K562 (cell line): Measurements from ENCODE around the gene GHRH. TPM values are rescaled to one million over a fixed set of nuclear protein-coding genes. Genes with fewer than 3 reads are reported as not detected.

Experiments used
- ATAC-seq: fragments of 200-7000 bp; cut with Tn5 transposase; 3 replicates; pipeline ENCODE4 v1.9.1; 2020; ENCODE audit warnings: moderate library complexity
- Bru-seq: library from RNA; stranded (reverse); fragments of 400-500 nt; gene quantifications from one replicate; lab custom pipeline; 2021; lab: Mats Ljungman, UMichigan
- BruChase-seq, 2 experiments: library from RNA; stranded (reverse); fragments of 400-500 nt; gene quantifications; one replicate each; lab custom pipeline; 2021; lab: Mats Ljungman, UMichigan
- BruUV-seq: library from RNA; stranded (reverse); fragments of 400-500 nt; replicated peaks from 2 replicates; lab custom pipeline; 2021; lab: Mats Ljungman, UMichigan
- CTCF ChIA-PET: fragments of 300-600 bp; formaldehyde crosslinking; extraction: SDS; loops from one replicate; lab custom pipeline; 2021; ENCODE audit warnings: low intra/inter-chr PET ratio; lab: Yijun Ruan, JAX
- POLR2A ChIA-PET: fragments of 300-600, 350-650 bp; sonication (Branson Sonifier 250); formaldehyde crosslinking; extraction: SDS; loops from one replicate; lab custom pipeline; 2021; ENCODE audit warnings: antibody characterized with exemption, inconsistent platforms; lab: Yijun Ruan, JAX
- DNase-seq, 4 experiments: peaks; one replicate each; pipeline versions ENCODE4 v3.0.0 to v3.0.0-alpha.2; 2011 to 2018; ENCODE audit warnings: low spot score in 3 of 4, mixed read lengths in 3 of 4; ENCODE audit errors: extremely low read depth in 1 of 4
- FAIRE-seq: peaks from 2 replicates; lab custom pipeline; 2011; peaks lifted over from hg19 to GRCh38; lab: Jason Lieb, UNC
- H2AFZ ChIP-seq: 2 replicates; pipeline ENCODE4 v1.6.0; 2011; ENCODE audit warnings: low read depth, low read length, control low read depth, inconsistent platforms
- H3K27ac ChIP-seq: fragments of 200-600 bp; 3 replicates; pipeline ENCODE4 v1.8.0; 2011; ENCODE audit warnings: low read depth, mild to moderate bottlenecking, control low read depth, inconsistent platforms, low read length, moderate library complexity, mixed read lengths; ENCODE audit errors: extremely low read depth
- H3K27me3 ChIP-seq, 2 experiments: fragments of 300-600 bp in 1 of 2; 2 replicates in 1 of 2; 3 replicates in 1 of 2; pipeline versions ENCODE4 v1.6.0 to v1.8.0; 2011; ENCODE audit warnings: inconsistent platforms in 2 of 2, low read length in 2 of 2, mild to moderate bottlenecking in 1 of 2, mixed read lengths in 1 of 2, moderate library complexity in 1 of 2; ENCODE audit not compliant: control insufficient read depth in 2 of 2, insufficient read depth in 2 of 2
- H3K36me3 ChIP-seq: fragments of 300-600 bp; 3 replicates; pipeline ENCODE4 v1.8.0; 2011; ENCODE audit warnings: mild to moderate bottlenecking, low read length, inconsistent platforms; ENCODE audit not compliant: control insufficient read depth, insufficient read depth
- H3K4me1 ChIP-seq, 2 experiments: fragments of 200-600 bp in 1 of 2; replicated peaks in 1 of 2; 2 replicates in 1 of 2; 3 replicates in 1 of 2; pipeline versions ENCODE4 v1.5.1 to v1.8.0; 2011; ENCODE audit warnings: inconsistent platforms in 2 of 2, low read length in 2 of 2, mild to moderate bottlenecking in 1 of 2, mixed read lengths in 1 of 2, moderate library complexity in 1 of 2; ENCODE audit not compliant: control insufficient read depth in 2 of 2, insufficient read depth in 2 of 2
- H3K4me2 ChIP-seq: 2 replicates; pipeline ENCODE4 v1.6.1; 2011; ENCODE audit warnings: low read length, control low read depth, inconsistent platforms, mixed read lengths; ENCODE audit not compliant: insufficient read depth
- H3K4me3 ChIP-seq: fragments of 200-600 bp; sonication (generic), shearing (Covaris generic); 2 replicates; pipeline ENCODE4 v1.5.1; 2016; ENCODE audit warnings: control low read depth, inconsistent platforms
- H3K79me2 ChIP-seq: fragments of 200-600 bp; 3 replicates; pipeline ENCODE4 v1.8.0; 2011; ENCODE audit warnings: low read length, inconsistent platforms; ENCODE audit not compliant: control insufficient read depth, insufficient read depth
- H3K9ac ChIP-seq, 2 experiments: 2 replicates each; pipeline versions ENCODE4 v1.6.0 to v1.6.1; 2011; ENCODE audit warnings: low read depth in 2 of 2, low read length in 2 of 2, control low read depth in 1 of 2, inconsistent platforms in 1 of 2, mild to moderate bottlenecking in 1 of 2, mixed read lengths in 1 of 2; ENCODE audit not compliant: insufficient read depth in 1 of 2
- H3K9me1 ChIP-seq: one replicate; pipeline ENCODE4 v1.6.0; 2011; ENCODE audit warnings: inconsistent platforms, mild to moderate bottlenecking, low read length, moderate library complexity; ENCODE audit not compliant: control insufficient read depth, insufficient read depth
- H3K9me3 ChIP-seq: replicated peaks from 2 replicates; pipeline ENCODE4 v1.5.1; 2011; ENCODE audit warnings: low read depth, low read length, inconsistent platforms; ENCODE audit not compliant: control insufficient read depth, insufficient read depth
- H4K20me1 ChIP-seq: replicated peaks from 2 replicates; pipeline ENCODE4 v1.6.1; 2011; ENCODE audit warnings: low read length, inconsistent platforms, mixed read lengths; ENCODE audit not compliant: control insufficient read depth, insufficient read depth
- BCOR ChIP-seq: fragments of 450-650 bp; IDR thresholded peaks from 2 replicates; pipeline ENCODE4 v1.6.1; 2016
- HDAC6 ChIP-seq: IDR thresholded peaks from 2 replicates; pipeline ENCODE4 v1.6.1; 2012; ENCODE audit warnings: low read depth, mild to moderate bottlenecking, control low read depth, inconsistent platforms, low read length, moderate library complexity
- HDGF ChIP-seq: fragments of 450-650 bp; IDR thresholded peaks from 2 replicates; pipeline ENCODE4 v1.6.1; 2016
- JUND ChIP-seq, 2 experiments: IDR thresholded peaks; 2 replicates in 1 of 2; 3 replicates in 1 of 2; pipeline ENCODE4 v1.6.1; 2011; ENCODE audit warnings: borderline replicate concordance in 2 of 2, low read depth in 2 of 2, low read length in 2 of 2, improper control_type of control experiment in 1 of 2, missing biosample characterization in 1 of 2, missing genetic modification characterization in 1 of 2, missing genetic modification reagents in 1 of 2
- LEF1 ChIP-seq: fragments of 450-650 bp; IDR thresholded peaks from 2 replicates; pipeline ENCODE4 v1.6.1; 2016; ENCODE audit warnings: mild to moderate bottlenecking
- MCM3 ChIP-seq: fragments of 450-650 bp; IDR thresholded peaks from 2 replicates; pipeline ENCODE4 v1.6.1; 2016
- NCOA1 ChIP-seq: fragments of 450-650 bp; IDR thresholded peaks from 2 replicates; pipeline ENCODE4 v1.6.1; 2016; ENCODE audit warnings: low read depth
- NR2C2 ChIP-seq, 2 experiments: fragments of 200-800 bp in 1 of 2; sonication (Bioruptor generic) in 1 of 2; sonication (generic) in 1 of 2; formaldehyde crosslinking in 1 of 2; IDR thresholded peaks; 2 replicates each; pipeline versions ENCODE4 v1.6.1 to v1.8.0; 2016 to 2022; ENCODE audit warnings: mild to moderate bottlenecking in 1 of 2, missing compliant biosample characterization in 1 of 2, missing genetic modification characterization in 1 of 2, missing genetic modification reagents in 1 of 2
- PKNOX1 ChIP-seq: fragments of 450-650 bp; IDR thresholded peaks from 2 replicates; pipeline ENCODE4 v1.6.1; 2016
- TAF9B ChIP-seq: fragments of 450-650 bp; IDR thresholded peaks from 2 replicates; pipeline ENCODE4 v1.6.1; 2018; ENCODE audit warnings: mild to moderate bottlenecking; ENCODE audit not compliant: partially characterized antibody
- YBX1 ChIP-seq: fragments of 450-650 bp; IDR thresholded peaks from 2 replicates; pipeline ENCODE4 v1.7.1; 2016; ENCODE audit warnings: mild to moderate bottlenecking
- WGBS: fragments of 100-300 bp; shearing (Covaris generic); methylation state at CpG from one replicate; pipeline ENCODE4 v1.1.6; 2016; ENCODE audit warnings: low coverage, mixed read lengths; ENCODE audit not compliant: insufficient coverage; ENCODE audit errors: missing lambda C conversion rate; 5-methylcytosine and 5-hydroxymethylcytosine counted together
- in situ Hi-C: fragments of 300-500 bp; cut with MboI; formaldehyde crosslinking; loops from 4 replicates; pipeline ENCODE4 v1.15.0; 2018; ENCODE audit warnings: inconsistent platforms, mixed read lengths
- intact Hi-C: fragments of 100-400 bp; cut with micrococcal nuclease; formaldehyde crosslinking; loops from 2 replicates; pipeline ENCODE4 v1.14.2; 2022
- long read RNA-seq, 3 experiments: library from polyadenylated mRNA in 2 of 3; library from RNA in 1 of 3; unstranded in 2 of 3; stranded (forward) in 1 of 3; transcript quantifications; one replicate each; pipeline ENCODE4 v2.0.0, GENCODE V29; 2019 to 2022
- polyA minus RNA-seq, 3 experiments: library from RNA; depleted of rRNA, polyadenylated mRNA; stranded (reverse); fragments of >200 nt; gene quantifications; 2 replicates each; pipeline ENCODE4 v1.2.3, GENCODE V29; 2011
- polyA plus RNA-seq, 8 experiments: library from polyadenylated mRNA; depleted of rRNA in 4 of 8; stranded (reverse) in 5 of 8; unstranded in 3 of 8; fragments of >200 nt; fragmentation: Nextera tagmentation in 2 of 8; fragmentation: Illumina TruSeq in 1 of 8; extraction: Ambion mirVana in 2 of 8; extraction: Trizol in 1 of 8; gene quantifications; 2 replicates each; pipeline versions ENCODE4 v1.2.1 to v1.2.3, GENCODE V29; 2011 to 2014; ENCODE audit warnings: inconsistent platforms in 1 of 8, missing spikeins in 1 of 8
- total RNA-seq, 7 experiments: library from RNA; depleted of rRNA in 6 of 7; stranded (reverse); fragments of >200 nt in 6 of 7; fragmentation: Illumina TruSeq in 2 of 7; extraction: Trizol in 2 of 7; gene quantifications; 2 replicates each; pipeline versions ENCODE4 v1.2.1 to v1.2.3, GENCODE V29; 2011 to 2021; ENCODE audit warnings: low replicate concordance in 1 of 7
- TF ChIP-seq, protein P1 (sequence below): sonication (generic); formaldehyde crosslinking; IDR thresholded peaks from 2 replicates; pipeline ENCODE4 v1.8.0; 2023; ENCODE audit warnings: mild to moderate bottlenecking, missing genetic modification reagents
- TF ChIP-seq, protein P2 (sequence below): IDR thresholded peaks from 2 replicates; pipeline ENCODE4 v1.6.1; 2014; ENCODE audit warnings: antibody characterized with exemption
- TF ChIP-seq, protein P3 (sequence below): fragments of 450-650 bp; formaldehyde crosslinking; IDR thresholded peaks from 2 replicates; pipeline ENCODE4 v1.4.0; 2022; ENCODE audit warnings: missing genetic modification characterization

Gene GHRH
- total RNA-seq (2011; cell fraction: chromatin; rRNA removed; ENCODE audit: low replicate concordance): not detected in 2 replicates
- not detected in 2 replicates for total RNA-seq (2011; cell fraction: nucleolus; rRNA removed)
- total RNA-seq (2011; cell fraction: nucleoplasm; rRNA removed): not detected in 2 replicates
- total RNA-seq (2014; rRNA removed) (not detected in 2 replicates), total RNA-seq (2014; rRNA removed; fragmentation: Illumina TruSeq; extraction: Trizol) (not detected in 2 replicates), total RNA-seq (2015; rRNA removed; fragmentation: Illumina TruSeq; extraction: Trizol) (not detected in 2 replicates), total RNA-seq (2021) (not detected in 2 replicates), polyA plus RNA-seq (2011; rRNA removed) (not detected in 2 replicates), polyA plus RNA-seq (2014; fragmentation: Illumina TruSeq; extraction: Trizol) (not detected in 2 replicates), polyA plus RNA-seq (2014; fragmentation: Nextera tagmentation; extraction: Ambion mirVana) (not detected), polyA plus RNA-seq (2014; rRNA removed) (not detected in 2 replicates), polyA minus RNA-seq (2011; rRNA and poly(A)+ RNA removed) (not detected in 2 replicates), Bru-seq, nascent RNA (not detected), BruChase-seq, experiment 1, labeled RNA remaining after a 2-hour chase (not detected), BruChase-seq, experiment 2, labeled RNA remaining after a 6-hour chase (not detected)
- polyA plus RNA-seq (2011; cell fraction: cytosol; rRNA removed): not detected in 2 replicates
- polyA plus RNA-seq (2011; cell fraction: nucleus; rRNA removed): not detected in 2 replicates
- not detected in 2 replicates for polyA plus RNA-seq (2012)
- not detected in 2 replicates for polyA minus RNA-seq (2011; cell fraction: cytosol; rRNA and poly(A)+ RNA removed)
- polyA minus RNA-seq (2011; cell fraction: nucleus; rRNA and poly(A)+ RNA removed): not detected in 2 replicates
- long read RNA-seq, experiment 1: 0 reads
- long read RNA-seq, experiment 2: 0 reads
- long read RNA-seq, experiment 3: 0 reads

- peaks cover 0 to 7% of the 10 kb centered on the region in 2 experiments; a peak in 1 of 5 replicates for H3K4me1 ChIP-seq
- H3K79me2 ChIP-seq: no peaks in the 10 kb centered on the region
- no peaks in the 10 kb centered on the region for H3K36me3 ChIP-seq
- H3K4me2 ChIP-seq: no peak within 1 kb of the TSS
- intact Hi-C loops (no loop called here), in situ Hi-C loops (no loop called here)
- H3K9me1 ChIP-seq: no peaks in the 10 kb centered on the region
- BruUV-seq: no TSS peak
- H3K27me3 ChIP-seq: peaks cover 21 to 58% of the 10 kb centered on the region in 2 experiments
- no peak within 1 kb of the TSS for H3K27ac ChIP-seq
- no peak within 1 kb of the TSS for H3K4me3 ChIP-seq
- CTCF ChIA-PET: no interaction called here
- WGBS: 27% methylated on average over 9 of the region's 9 CpGs
- POLR2A ChIA-PET: interaction anchor here (1.0 kb wide), 1 partner anchor 121 kb away, joined by 3 read pairs; no protein-coding TSS in a partner anchor
- no peak within 1 kb of the TSS for H2AFZ ChIP-seq
- DNase-seq (no peak), FAIRE-seq (no peak), ATAC-seq (no peak)
- H4K20me1 ChIP-seq: peaks cover 3% of the 10 kb centered on the region; the same call in 1 of the 2 replicates
- no peak within 1 kb of the TSS for H3K9ac ChIP-seq
- H3K9me3 ChIP-seq: no peaks in the 10 kb centered on the region
- TF ChIP-seq PKNOX1 (no peak), HDGF (no peak), YBX1 (no peak), TAF9B (no peak), BCOR (no peak), NCOA1 (no peak), HDAC6 (no peak), LEF1 (no peak), JUND (IDR thresholded peaks at IDR 0.05; ENCODE audit: borderline replicate concordance, low read depth, low read length) (no peak), JUND (tag; IDR thresholded peaks at IDR 0.05; ENCODE audit: borderline replicate concordance, low read depth, low read length) (no peak), MCM3 (no peak), NR2C2 (CRISPR knock-in tag; IDR thresholded peaks at IDR 0.05) (no peak), NR2C2 (tag; IDR thresholded peaks at IDR 0.05) (no peak)
- TF ChIP-seq, protein P1, sequence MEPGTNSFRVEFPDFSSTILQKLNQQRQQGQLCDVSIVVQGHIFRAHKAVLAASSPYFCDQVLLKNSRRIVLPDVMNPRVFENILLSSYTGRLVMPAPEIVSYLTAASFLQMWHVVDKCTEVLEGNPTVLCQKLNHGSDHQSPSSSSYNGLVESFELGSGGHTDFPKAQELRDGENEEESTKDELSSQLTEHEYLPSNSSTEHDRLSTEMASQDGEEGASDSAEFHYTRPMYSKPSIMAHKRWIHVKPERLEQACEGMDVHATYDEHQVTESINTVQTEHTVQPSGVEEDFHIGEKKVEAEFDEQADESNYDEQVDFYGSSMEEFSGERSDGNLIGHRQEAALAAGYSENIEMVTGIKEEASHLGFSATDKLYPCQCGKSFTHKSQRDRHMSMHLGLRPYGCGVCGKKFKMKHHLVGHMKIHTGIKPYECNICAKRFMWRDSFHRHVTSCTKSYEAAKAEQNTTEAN (CRISPR knock-in tag): no peak
- TF ChIP-seq, protein P2, sequence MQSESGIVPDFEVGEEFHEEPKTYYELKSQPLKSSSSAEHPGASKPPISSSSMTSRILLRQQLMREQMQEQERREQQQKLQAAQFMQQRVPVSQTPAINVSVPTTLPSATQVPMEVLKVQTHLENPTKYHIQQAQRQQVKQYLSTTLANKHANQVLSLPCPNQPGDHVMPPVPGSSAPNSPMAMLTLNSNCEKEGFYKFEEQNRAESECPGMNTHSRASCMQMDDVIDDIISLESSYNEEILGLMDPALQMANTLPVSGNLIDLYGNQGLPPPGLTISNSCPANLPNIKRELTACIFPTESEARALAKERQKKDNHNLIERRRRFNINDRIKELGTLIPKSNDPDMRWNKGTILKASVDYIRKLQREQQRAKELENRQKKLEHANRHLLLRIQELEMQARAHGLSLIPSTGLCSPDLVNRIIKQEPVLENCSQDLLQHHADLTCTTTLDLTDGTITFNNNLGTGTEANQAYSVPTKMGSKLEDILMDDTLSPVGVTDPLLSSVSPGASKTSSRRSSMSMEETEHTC: no peak
- TF ChIP-seq, protein P3, sequence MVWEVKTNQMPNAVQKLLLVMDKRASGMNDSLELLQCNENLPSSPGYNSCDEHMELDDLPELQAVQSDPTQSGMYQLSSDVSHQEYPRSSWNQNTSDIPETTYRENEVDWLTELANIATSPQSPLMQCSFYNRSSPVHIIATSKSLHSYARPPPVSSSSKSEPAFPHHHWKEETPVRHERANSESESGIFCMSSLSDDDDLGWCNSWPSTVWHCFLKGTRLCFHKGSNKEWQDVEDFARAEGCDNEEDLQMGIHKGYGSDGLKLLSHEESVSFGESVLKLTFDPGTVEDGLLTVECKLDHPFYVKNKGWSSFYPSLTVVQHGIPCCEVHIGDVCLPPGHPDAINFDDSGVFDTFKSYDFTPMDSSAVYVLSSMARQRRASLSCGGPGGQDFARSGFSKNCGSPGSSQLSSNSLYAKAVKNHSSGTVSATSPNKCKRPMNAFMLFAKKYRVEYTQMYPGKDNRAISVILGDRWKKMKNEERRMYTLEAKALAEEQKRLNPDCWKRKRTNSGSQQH (CRISPR knock-in tag): no peak
Observed at GRCh38 chr20:37261714-37262113, at the start of gene GHRH. Gene GHRH, minus strand, starts transcription at chr20:37261814. Its CDS starts 4,925 bp downstream, at chr20:37256889.
